SH-SY5Y (cell line): ENCODE measurements around the gene CAPS.

Source experiments
- GATA2 ChIP-seq: IDR thresholded peaks from 2 replicates; pipeline ENCODE4 v1.6.1; 2011; ENCODE audit warnings: mild to moderate bottlenecking, low read depth, low read length
- GATA3 ChIP-seq: IDR thresholded peaks from 2 replicates; pipeline ENCODE4 v1.6.1; 2011; ENCODE audit warnings: low read depth, mild to moderate bottlenecking, low read length, moderate library complexity

GRCh38 chr19:5893907-5894703 is 19.9 kb upstream of the CAPS start:
- TF ChIP-seq GATA2 (peak; percentile 98), GATA3 (no peak)
